HG03442 (cell line): ENCODE data around the gene USH1G.
A peak's percentile ranks its signal among the peaks of the same experiment; 100 is the strongest.

Experiments used
- ATAC-seq: cut with Tn5 transposase; IDR thresholded peaks from one replicate; pipeline ENCODE4 v1.9.1; 2021; ENCODE audit warnings: mild to moderate bottlenecking, moderate library complexity; ENCODE audit not compliant: unreplicated experiment

USH1G gene

GRCh38 chr17:74954665-74955421 lies 31.8 kb upstream of the USH1G start:
- no peak for ATAC-seq

GRCh38 chr17:74954115-74954514 lies 31.1 kb upstream of the USH1G start:
- no peak for ATAC-seq

- ATAC-seq, result no peak
These were observed 30.2 kb upstream of the USH1G start for GRCh38 chr17:74953134-74953687.

GRCh38 chr17:74952431-74953133 lies 29.5 kb upstream of the USH1G start:
- no peak for ATAC-seq

- no peak for ATAC-seq
These were observed 28.8 kb upstream of the USH1G start for GRCh38 chr17:74951680-74952421.

GRCh38 chr17:74951065-74951464 lies 28.0 kb upstream of the USH1G start:
- ATAC-seq, result no peak

- no peak for ATAC-seq
These were observed 27.2 kb upstream of the USH1G start for GRCh38 chr17:74950207-74950606.

DNA sequence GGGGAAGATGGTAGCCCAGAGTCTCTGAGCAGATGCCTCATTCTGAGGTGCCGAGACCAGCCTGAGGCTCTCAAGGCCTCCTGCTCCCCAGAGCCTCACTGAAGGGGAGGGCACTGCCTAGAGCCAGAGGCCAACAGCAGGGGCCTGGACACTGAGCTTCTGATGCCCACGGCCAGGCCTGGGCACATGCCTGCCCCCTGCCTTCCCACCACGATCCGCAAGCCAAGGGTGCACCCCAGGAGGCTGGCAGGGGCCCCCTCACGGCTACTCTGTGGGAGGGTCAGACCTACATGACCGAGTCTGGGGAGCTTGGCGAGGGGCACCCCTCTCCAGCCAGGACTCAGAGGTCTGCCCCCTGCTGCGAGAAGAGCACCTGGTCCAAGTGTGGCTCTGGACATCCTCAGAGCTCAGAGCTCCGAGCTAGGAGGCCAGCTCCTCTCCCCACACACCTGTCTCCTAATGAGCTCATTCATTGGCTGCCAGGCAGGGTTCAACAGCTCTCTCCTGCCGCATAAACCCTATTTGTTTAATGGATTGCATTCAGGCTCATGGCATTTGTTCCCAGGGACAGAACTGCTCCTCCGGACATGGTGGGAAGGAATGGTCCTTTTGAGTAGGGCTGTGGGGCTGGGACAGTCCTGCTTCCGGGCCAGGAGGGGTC lies 26.5 kb upstream of the USH1G start:
- no peak for ATAC-seq

GRCh38 chr17:74947041-74947754 lies 24.1 kb upstream of the USH1G start:
- no peak for ATAC-seq

GRCh38 chr17:74946641-74947040 lies 23.6 kb upstream of the USH1G start:
- no peak for ATAC-seq

DNA sequence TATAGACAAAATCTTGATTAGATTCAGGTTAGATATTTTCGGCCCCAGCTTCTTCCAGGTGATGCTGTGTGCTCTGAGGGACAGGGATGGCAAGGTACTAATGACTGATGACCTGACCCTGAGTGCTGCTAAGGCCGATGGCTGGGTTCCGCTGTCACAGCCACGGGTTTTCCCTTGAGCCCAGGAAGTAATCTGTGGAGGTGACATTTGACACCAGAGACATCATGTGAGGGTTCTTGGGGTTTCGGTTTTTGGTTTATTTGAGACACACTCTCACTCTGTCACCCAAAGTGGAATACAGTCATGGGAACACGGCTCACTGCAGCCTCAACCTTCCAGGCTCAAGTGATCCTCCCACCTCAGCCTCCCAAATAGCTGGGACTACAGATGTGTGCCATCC lies 22.5 kb upstream of the USH1G start:
- ATAC-seq, result peak; percentile 45

GRCh38 chr17:74943808-74944522 lies 20.9 kb upstream of the USH1G start:
- no peak for ATAC-seq

DNA sequence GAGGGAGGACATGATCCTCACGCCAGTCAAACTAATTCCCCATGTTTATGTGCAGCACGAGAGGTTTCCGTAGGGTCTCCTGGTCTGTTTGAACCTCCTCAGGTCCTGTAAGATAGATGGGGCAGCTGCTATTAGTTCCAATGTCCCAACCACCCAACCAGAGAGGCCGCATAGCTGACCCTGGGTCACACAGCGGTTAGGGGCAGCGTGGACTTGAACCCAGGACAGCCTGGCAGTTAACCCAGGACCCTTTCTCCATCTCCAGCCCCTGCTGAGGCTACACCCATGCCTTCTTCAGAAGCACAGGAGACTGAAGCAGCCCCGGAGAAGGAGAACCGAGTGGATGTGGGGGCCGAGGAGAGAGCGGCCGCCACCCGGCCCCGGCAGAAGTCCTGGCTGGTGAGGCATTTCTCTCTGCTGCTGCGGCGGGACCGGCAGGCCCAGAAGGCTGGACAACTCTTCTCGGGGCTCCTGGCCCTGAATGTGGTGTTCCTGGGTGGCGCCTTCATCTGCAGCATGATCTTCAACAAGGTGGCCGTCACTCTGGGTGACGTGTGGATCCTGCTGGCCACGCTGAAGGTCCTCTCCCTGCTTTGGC lies 18.2 kb upstream of the USH1G start:
- ATAC-seq, result no peak

DNA sequence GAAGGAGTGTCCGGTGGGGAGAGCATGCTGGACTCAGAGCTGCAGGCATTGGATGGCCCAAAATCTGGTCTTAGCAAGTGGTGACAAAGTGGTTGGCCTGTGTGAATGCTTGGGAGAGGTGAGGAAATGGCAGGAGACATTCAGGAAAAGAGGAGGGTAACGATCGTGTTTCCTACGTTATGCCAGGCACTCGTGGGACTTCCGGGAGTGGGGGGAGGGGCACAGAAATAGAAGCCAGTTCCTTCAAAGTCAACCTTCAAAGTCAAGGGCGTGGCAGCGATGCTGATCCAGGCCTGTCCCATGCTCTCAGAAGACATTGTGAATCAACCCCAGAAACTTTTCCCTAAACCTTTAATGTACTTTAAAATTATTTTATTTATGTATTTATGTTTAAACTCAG lies 16.5 kb upstream of the USH1G start:
- ATAC-seq, result no peak

DNA sequence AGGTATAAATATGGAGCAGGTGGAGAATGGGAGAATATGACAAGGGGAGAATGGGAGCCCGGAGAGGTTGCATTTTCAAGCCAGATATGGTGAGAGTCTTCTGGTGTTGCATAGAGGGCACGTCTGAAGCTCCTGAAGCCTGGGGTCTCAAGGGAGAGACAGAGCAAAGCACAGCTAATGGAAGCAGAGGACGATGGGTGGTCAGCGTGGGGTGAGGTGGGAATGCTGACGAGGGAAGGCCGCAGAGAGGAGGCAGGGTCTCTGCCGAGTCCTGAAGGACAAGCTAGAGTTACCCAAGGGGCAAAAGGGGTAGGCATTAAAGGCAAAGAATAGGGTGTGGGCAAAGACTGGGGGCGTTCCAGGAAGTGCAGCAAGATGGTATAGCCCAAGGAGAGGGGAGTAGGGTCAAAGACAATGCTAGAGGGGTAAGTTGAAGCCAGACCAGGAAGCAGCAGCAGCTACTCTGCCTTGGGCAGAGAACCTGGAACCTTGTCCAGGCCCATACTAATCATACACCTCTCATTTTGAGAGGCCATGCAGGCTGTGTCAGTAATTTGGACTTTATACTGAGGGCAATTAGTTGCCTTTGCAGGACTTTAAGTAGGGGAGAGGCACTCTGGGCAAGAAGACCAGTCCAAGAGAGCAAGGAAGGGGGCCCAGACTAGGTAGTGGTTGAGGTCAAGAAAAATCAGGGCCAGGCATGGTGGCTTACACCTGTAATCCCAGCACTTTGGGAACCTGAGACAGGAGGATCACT lies 15.3 kb upstream of the USH1G start:
- ATAC-seq, result no peak

GRCh38 chr17:74937064-74938051 lies 14.3 kb upstream of the USH1G start:
- no peak for ATAC-seq

DNA sequence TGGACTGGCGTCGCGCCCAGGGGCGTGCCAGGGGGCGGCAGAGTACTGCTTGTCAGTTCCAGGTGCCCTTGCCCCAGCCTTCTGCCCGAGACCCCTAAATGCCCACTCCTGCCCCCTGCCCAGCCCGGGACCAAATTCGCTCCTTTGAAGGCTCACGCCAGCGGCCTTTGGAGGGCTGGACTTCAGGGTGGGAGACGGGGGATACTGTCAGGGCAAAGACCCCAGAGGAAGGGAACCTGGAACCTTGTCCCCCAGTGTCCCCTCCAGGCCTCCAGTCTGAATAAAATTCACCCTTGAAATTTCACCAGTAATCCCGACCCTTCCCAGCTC lies 13.4 kb upstream of the USH1G start:
- no peak for ATAC-seq
